Erythroblast (primary cell): Measurements from ENCODE around the gene PRKG1.

Experiments used
- GATA1 ChIP-seq: IDR thresholded peaks from 2 replicates; pipeline ENCODE4 v1.6.1; 2011; ENCODE audit warnings: low read depth, mild to moderate bottlenecking, control low read depth, low read length, moderate library complexity
- POLR2A ChIP-seq: IDR thresholded peaks from 2 replicates; pipeline ENCODE4 v1.6.1; 2011; ENCODE audit warnings: mild to moderate bottlenecking, low read length

DNA sequence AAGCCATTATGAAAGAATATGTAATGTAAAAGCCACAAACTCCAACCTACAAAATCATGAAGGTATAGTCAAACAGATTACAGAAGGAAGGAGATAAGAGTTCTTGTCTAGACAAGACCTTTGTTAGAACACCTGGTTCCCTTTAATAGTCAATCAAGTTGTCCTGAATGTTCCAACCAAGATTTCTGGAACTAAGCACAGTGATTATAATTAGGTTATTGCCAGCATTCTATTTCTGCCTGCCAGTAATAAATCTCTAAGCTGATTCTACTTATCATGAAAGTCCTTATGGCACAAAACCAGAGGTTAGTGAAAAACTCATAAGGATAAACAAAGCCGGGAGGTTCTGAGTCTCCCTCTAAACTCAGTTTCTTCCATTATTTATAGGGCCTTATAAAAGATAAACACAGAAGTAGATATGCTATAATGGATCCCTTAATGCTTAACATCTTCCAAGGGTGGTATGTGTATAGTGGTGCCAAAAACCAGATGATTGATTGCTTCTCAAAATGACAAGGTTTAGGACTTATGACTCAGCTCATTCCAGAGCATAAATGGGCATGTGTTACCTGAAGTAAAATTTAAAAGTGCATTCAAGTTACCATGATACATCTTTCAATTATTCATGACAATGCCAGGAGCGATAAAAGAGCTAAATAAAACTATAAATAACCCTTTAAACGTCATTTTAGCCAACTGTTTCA, 387.9 kb downstream of the PRKG1 start:
- TF ChIP-seq POLR2A = no peak
- no peak for TF ChIP-seq GATA1
